Measurements from ENCODE around the gene CAMK1D.

- TF ChIP-seq, protein P1, sequence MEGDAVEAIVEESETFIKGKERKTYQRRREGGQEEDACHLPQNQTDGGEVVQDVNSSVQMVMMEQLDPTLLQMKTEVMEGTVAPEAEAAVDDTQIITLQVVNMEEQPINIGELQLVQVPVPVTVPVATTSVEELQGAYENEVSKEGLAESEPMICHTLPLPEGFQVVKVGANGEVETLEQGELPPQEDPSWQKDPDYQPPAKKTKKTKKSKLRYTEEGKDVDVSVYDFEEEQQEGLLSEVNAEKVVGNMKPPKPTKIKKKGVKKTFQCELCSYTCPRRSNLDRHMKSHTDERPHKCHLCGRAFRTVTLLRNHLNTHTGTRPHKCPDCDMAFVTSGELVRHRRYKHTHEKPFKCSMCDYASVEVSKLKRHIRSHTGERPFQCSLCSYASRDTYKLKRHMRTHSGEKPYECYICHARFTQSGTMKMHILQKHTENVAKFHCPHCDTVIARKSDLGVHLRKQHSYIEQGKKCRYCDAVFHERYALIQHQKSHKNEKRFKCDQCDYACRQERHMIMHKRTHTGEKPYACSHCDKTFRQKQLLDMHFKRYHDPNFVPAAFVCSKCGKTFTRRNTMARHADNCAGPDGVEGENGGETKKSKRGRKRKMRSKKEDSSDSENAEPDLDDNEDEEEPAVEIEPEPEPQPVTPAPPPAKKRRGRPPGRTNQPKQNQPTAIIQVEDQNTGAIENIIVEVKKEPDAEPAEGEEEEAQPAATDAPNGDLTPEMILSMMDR (IDR thresholded peaks at IDR 0.05): no peak
- no peak for TF ChIP-seq POLR2A (IDR thresholded peaks at IDR 0.05)
These were observed 47.2 kb downstream of the CAMK1D start for GRCh38 chr10:12396567-12396966.
